CD4-positive, alpha-beta T cell (primary cell): ENCODE measurements around the gene LCN12. TPM values are rescaled to one million over a fixed set of nuclear protein-coding genes. Genes with fewer than 3 reads are reported as not detected.

Source experiments
- ATAC-seq: fragments of 200-7000 bp; cut with Tn5 transposase; one replicate; pipeline ENCODE4 v1.10.0; 2022; ENCODE audit warnings: mild to moderate bottlenecking; ENCODE audit not compliant: poor library complexity
- CTCF ChIA-PET: fragments of 350-600 bp; sonication (Branson Sonifier 250); formaldehyde crosslinking; loops from one replicate; lab custom pipeline; 2021; ENCODE audit warnings: antibody characterized with exemption, inconsistent platforms; lab: Charles Lee
- POLR2A ChIA-PET: fragments of 350-600 bp; sonication (Branson Sonifier 250); formaldehyde crosslinking; loops from one replicate; lab custom pipeline; 2021; ENCODE audit warnings: antibody characterized with exemption, inconsistent platforms; lab: Charles Lee
- DNase-seq, 14 experiments: peaks; one replicate each; pipeline ENCODE4 v3.0.0-alpha.2; 2013 to 2020; ENCODE audit warnings: mixed read lengths in 2 of 14
- H3K27ac ChIP-seq, 2 donors: one replicate each; pipeline versions ENCODE4 v1.5.1 to v1.7.0; 2013; ENCODE audit warnings: low read length in 2 of 2, low read depth in 1 of 2, mild to moderate bottlenecking in 1 of 2
- H3K27me3 ChIP-seq, 2 experiments: 1 replicate in 1 of 2; 2 replicates in 1 of 2; pipeline versions ENCODE4 v1.6.1 to v1.7.0; 2013; ENCODE audit warnings: low read length in 2 of 2, control low read depth in 1 of 2, mild to moderate bottlenecking in 1 of 2, moderate library complexity in 1 of 2; ENCODE audit not compliant: insufficient read depth in 2 of 2, control insufficient read depth in 1 of 2
- H3K36me3 ChIP-seq: one replicate; pipeline ENCODE4 v1.6.1; 2013; ENCODE audit warnings: low read length, control low read depth; ENCODE audit not compliant: insufficient read depth
- H3K4me1 ChIP-seq: one replicate; pipeline ENCODE4 v1.6.1; 2013; ENCODE audit warnings: low read length, control low read depth; ENCODE audit not compliant: insufficient read depth
- H3K4me3 ChIP-seq: one replicate; pipeline ENCODE4 v1.5.1; 2013; ENCODE audit warnings: mild to moderate bottlenecking, low read length, moderate library complexity
- H3K9me3 ChIP-seq, 2 experiments: 1 replicate in 1 of 2; 2 replicates in 1 of 2; pipeline versions ENCODE4 v1.6.1 to v1.7.0; 2013; ENCODE audit warnings: low read length in 2 of 2, mild to moderate bottlenecking in 2 of 2, control low read depth in 1 of 2, moderate library complexity in 1 of 2; ENCODE audit not compliant: control insufficient read depth in 1 of 2, insufficient read depth in 1 of 2
- H3K27ac Mint-ChIP-seq: one replicate; pipeline ENCODE4 v1.8.0; 2020; ENCODE audit warnings: mixed read lengths
- H3K27me3 Mint-ChIP-seq: one replicate; pipeline ENCODE4 v1.8.0; 2021; ENCODE audit warnings: mixed read lengths
- H3K36me3 Mint-ChIP-seq: one replicate; pipeline ENCODE4 v1.8.0; 2021; ENCODE audit warnings: low read depth, mixed read lengths
- H3K4me1 Mint-ChIP-seq: one replicate; pipeline ENCODE4 v1.8.0; 2021; ENCODE audit warnings: low read depth, mixed read lengths
- H3K4me3 Mint-ChIP-seq: one replicate; pipeline ENCODE4 v1.8.0; 2020; ENCODE audit warnings: mild to moderate bottlenecking, mixed read lengths
- H3K9me3 Mint-ChIP-seq: one replicate; pipeline ENCODE4 v1.8.0; 2020; ENCODE audit warnings: mixed read lengths
- CTCF ChIP-seq: fragments of 200-600 bp; IDR thresholded peaks from one replicate; pipeline ENCODE4 v1.8.0; 2022; ENCODE audit warnings: antibody characterized with exemption, mild to moderate bottlenecking
- intact Hi-C, 2 experiments: fragments of 100-400 bp; cut with DNase I in 1 of 2; cut with micrococcal nuclease in 1 of 2; formaldehyde crosslinking; loops; one replicate each; pipeline versions ENCODE4 v1.15.1 to v1.9.0; 2023 to 2025; cut with DNase I, micrococcal nuclease
- total RNA-seq, 174 experiments: library from RNA in 2 of 174; stranded (reverse) in 2 of 174; gene quantifications; one replicate each; pipeline ENCODE4 v1.2.3 and lab custom pipeline; 2021 to 2026

LCN12 gene
- total RNA-seq, 2 experiments from 2014 or later: 1.3 to 1.5 TPM

GRCh38 chr9:136921307-136921706 is 30.8 kb upstream of the LCN12 start:
- intact Hi-C loops: no loop called here
- no peaks in the 10 kb centered on the region for H3K4me1 Mint-ChIP-seq
- no peaks in the 10 kb centered on the region for H3K27me3 Mint-ChIP-seq
- POLR2A ChIA-PET: no interaction called here
- no peak overlapping the region for H3K27ac Mint-ChIP-seq
- Histone ChIP-seq H3K27ac (no peak overlapping the region), H3K36me3 (peaks cover 69% of the 10 kb centered on the region), H3K9me3 (no peaks in the 10 kb centered on the region), H3K27me3 (no peaks in the 10 kb centered on the region), H3K4me3 (no peak overlapping the region), H3K4me1 (no peaks in the 10 kb centered on the region)
- no peak for ATAC-seq
- CTCF ChIA-PET: no interaction called here
- no peak for DNase-seq
- TF ChIP-seq CTCF: no peak
- no peak overlapping the region for H3K4me3 Mint-ChIP-seq
- no peaks in the 10 kb centered on the region for H3K9me3 Mint-ChIP-seq
- H3K36me3 Mint-ChIP-seq: peaks cover 47% of the 10 kb centered on the region

GRCh38 chr9:136921718-136922117 is 30.4 kb upstream of the LCN12 start:
- Mint-ChIP-seq H3K4me3 (no peak overlapping the region), H3K27ac (no peak overlapping the region), H3K4me1 (no peaks in the 10 kb centered on the region), H3K9me3 (no peaks in the 10 kb centered on the region), H3K36me3 (peaks cover 46% of the 10 kb centered on the region), H3K27me3 (no peaks in the 10 kb centered on the region)
- POLR2A ChIA-PET: no interaction called here
- no peak overlapping the region for H3K27ac ChIP-seq
- no peaks in the 10 kb centered on the region for H3K4me1 ChIP-seq
- H3K36me3 ChIP-seq: peaks cover 65% of the 10 kb centered on the region
- no peak for ATAC-seq
- TF ChIP-seq CTCF: no peak
- H3K4me3 ChIP-seq: no peak overlapping the region
- no peaks in the 10 kb centered on the region for H3K27me3 ChIP-seq
- no peak for DNase-seq
- CTCF ChIA-PET: no interaction called here
- H3K9me3 ChIP-seq: no peaks in the 10 kb centered on the region
- intact Hi-C loops: no loop called here

DNA sequence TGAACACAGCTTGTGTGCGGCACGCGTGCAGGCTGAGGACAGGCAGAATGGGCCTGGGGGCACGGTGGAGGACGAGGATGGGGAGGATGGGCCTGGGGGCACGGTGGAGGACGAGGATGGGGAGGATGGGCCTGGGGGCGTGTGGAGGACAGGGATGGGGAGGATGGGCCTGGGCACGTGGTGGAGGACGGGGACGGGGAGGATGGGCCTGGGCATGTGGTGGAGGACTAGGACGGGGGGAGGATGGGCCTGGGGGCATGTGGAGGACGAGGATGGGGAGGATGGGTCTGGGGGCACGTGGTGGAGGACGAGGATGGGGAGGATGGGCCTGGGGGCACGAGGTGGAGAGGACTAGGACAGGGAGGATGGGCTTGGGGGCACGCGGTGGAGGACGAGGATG is 29.5 kb upstream of the LCN12 start:
- H3K27ac ChIP-seq: no peak overlapping the region
- Mint-ChIP-seq H3K4me1 (no peaks in the 10 kb centered on the region), H3K36me3 (peaks cover 43% of the 10 kb centered on the region), H3K9me3 (no peaks in the 10 kb centered on the region), H3K27me3 (no peaks in the 10 kb centered on the region), H3K27ac (no peak overlapping the region), H3K4me3 (no peak overlapping the region)
- CTCF ChIA-PET: no interaction called here
- intact Hi-C loops: no loop called here
- no peak for TF ChIP-seq CTCF
- no peak overlapping the region for H3K4me3 ChIP-seq
- H3K36me3 ChIP-seq: peaks cover 57% of the 10 kb centered on the region
- no peaks in the 10 kb centered on the region for H3K9me3 ChIP-seq
- POLR2A ChIA-PET: no interaction called here
- DNase-seq (no peak), ATAC-seq (no peak)
- H3K4me1 ChIP-seq: no peaks in the 10 kb centered on the region
- no peaks in the 10 kb centered on the region for H3K27me3 ChIP-seq
